VCaP (cell line): ENCODE measurements around the gene NQO1.
"Not testable (repeated sequence)": the region's sequence is repeated elsewhere in the genome, so short reads cannot be mapped to it uniquely, and the experiment has no call there.

Experiments
- H3K27ac ChIP-seq: fragments of 450-650 bp; 2 replicates; pipeline ENCODE4 v1.5.1; 2017
- CTCF ChIP-seq: fragments of 450-650 bp; conservative IDR thresholded peaks from 2 replicates; pipeline ENCODE4 v1.5.1; 2017; ENCODE audit warnings: mild to moderate bottlenecking, moderate library complexity

Gene NQO1

GRCh38 chr16:69763599-69763942, 37.2 kb upstream of the NQO1 start:
- no peak for TF ChIP-seq CTCF
- peak overlapping the region; percentile 94 for H3K27ac ChIP-seq

GRCh38 chr16:69762814-69763598, 36.6 kb upstream of the NQO1 start:
- no peak for TF ChIP-seq CTCF
- peak overlapping the region; percentile 94 for H3K27ac ChIP-seq

GRCh38 chr16:69761983-69762813, 35.8 kb upstream of the NQO1 start, which contains the start of gene WWP2:
Gene WWP2, plus strand, starts transcription at chr16:69762332. Its CDS starts 24,679 bp downstream, at chr16:69787011.
- H3K27ac ChIP-seq: peak within 1 kb of the TSS; percentile 94
- TF ChIP-seq CTCF: no peak

GRCh38 chr16:69757375-69757774, 31.0 kb upstream of the NQO1 start:
- not testable (repeated sequence) for H3K27ac ChIP-seq

- TF ChIP-seq CTCF: no peak
- no peak overlapping the region for H3K27ac ChIP-seq
These were observed 30.3 kb upstream of the NQO1 start for GRCh38 chr16:69756705-69757104.

GRCh38 chr16:69754469-69755310, 28.3 kb upstream of the NQO1 start, which contains the start of gene NOB1:
Gene NOB1, minus strand, starts transcription at chr16:69754926. Its CDS starts 16 bp downstream, at chr16:69754910.
- peak; percentile 91 for TF ChIP-seq CTCF
- peak within 1 kb of the TSS; percentile 78 for H3K27ac ChIP-seq

GRCh38 chr16:69754143-69754468, 27.7 kb upstream of the NQO1 start:
- H3K27ac ChIP-seq: peak overlapping the region; percentile 78

More at GRCh38 chr16:69754143-69754468, 27.7 kb upstream of the NQO1 start:
- no peak for TF ChIP-seq CTCF
